IMR-90 (cell line): ENCODE measurements around the gene GDPD2.

Source experiments
- CEBPB ChIP-seq: IDR thresholded peaks from 2 replicates; pipeline ENCODE4 v1.6.1; 2012; ENCODE audit warnings: low read depth, low read length, improper control_type of control experiment
- MAFK ChIP-seq: IDR thresholded peaks from 2 replicates; pipeline ENCODE4 v1.6.1; 2012; ENCODE audit warnings: low read depth, low read length, improper control_type of control experiment
- RCOR1 ChIP-seq: IDR thresholded peaks from 2 replicates; pipeline ENCODE4 v1.6.1; 2012; ENCODE audit warnings: mild to moderate bottlenecking, low read length, improper control_type of control experiment; ENCODE audit not compliant: insufficient replicate concordance
- TF ChIP-seq, protein P1 (sequence below): conservative IDR thresholded peaks from 2 replicates; pipeline ENCODE4 v1.5.1; 2012; ENCODE audit warnings: mild to moderate bottlenecking, low read depth, low read length, improper control_type of control experiment

GRCh38 chrX:70433848-70434351 lies 10.8 kb downstream of the GDPD2 start:
- TF ChIP-seq, protein P1, sequence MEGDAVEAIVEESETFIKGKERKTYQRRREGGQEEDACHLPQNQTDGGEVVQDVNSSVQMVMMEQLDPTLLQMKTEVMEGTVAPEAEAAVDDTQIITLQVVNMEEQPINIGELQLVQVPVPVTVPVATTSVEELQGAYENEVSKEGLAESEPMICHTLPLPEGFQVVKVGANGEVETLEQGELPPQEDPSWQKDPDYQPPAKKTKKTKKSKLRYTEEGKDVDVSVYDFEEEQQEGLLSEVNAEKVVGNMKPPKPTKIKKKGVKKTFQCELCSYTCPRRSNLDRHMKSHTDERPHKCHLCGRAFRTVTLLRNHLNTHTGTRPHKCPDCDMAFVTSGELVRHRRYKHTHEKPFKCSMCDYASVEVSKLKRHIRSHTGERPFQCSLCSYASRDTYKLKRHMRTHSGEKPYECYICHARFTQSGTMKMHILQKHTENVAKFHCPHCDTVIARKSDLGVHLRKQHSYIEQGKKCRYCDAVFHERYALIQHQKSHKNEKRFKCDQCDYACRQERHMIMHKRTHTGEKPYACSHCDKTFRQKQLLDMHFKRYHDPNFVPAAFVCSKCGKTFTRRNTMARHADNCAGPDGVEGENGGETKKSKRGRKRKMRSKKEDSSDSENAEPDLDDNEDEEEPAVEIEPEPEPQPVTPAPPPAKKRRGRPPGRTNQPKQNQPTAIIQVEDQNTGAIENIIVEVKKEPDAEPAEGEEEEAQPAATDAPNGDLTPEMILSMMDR, result peak; percentile 70
- no peak for TF ChIP-seq CEBPB
- TF ChIP-seq MAFK, result no peak
- no peak for TF ChIP-seq RCOR1
